ENCODE data around the gene MED22. TPM values are rescaled to one million over a fixed set of nuclear protein-coding genes. Genes with fewer than 3 reads are reported as not detected.
"Not testable (repeated sequence)": the region's sequence is repeated elsewhere in the genome, so short reads cannot be mapped to it uniquely, and the experiment has no call there.

The MED22 gene
- total and polyA plus RNA-seq, 3 donors from 2014 or later, result 20.2 to 29.3 (median 25.9) TPM

DNA sequence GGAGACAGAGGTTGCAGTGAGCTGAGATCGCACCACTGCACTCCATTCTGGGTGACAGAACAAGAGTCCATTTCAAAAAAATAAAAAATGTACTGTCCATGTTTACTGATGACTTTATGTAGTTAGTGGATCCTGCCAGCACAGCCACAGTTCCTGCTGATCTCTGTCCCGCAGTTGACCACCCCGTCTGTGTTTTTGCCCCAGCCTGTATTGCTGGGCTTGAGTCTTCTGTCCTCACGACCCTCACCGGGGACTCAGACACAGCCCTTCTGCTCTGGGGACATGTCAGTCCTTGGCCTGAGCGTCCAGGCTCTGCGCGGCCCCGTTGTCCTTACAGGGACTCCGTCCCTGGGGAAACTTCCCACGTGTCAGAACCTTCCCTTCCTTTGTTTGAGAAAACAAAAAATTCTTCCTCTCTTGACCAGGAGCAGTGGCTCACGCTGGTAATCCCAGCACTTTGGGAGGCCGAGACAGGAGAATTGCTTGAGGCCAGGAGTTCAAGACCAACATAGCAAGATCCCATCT is 26.5 kb downstream of the MED22 start:
- no peak for DNase-seq
- 86 to 88% methylated on average over 13 of the region's 13 CpGs for WGBS, 2 donors
- H3K4me1 ChIP-seq, result no peaks in the 10 kb centered on the region
- H3K36me3 ChIP-seq (ENCODE audit: low read depth, missing control alignments), result no peaks in the 10 kb centered on the region
- H3K27me3 ChIP-seq, result no peaks in the 10 kb centered on the region
- no peaks in the 10 kb centered on the region for H3K9me3 ChIP-seq
- no peak overlapping the region for H3K4me3 ChIP-seq
- TF ChIP-seq, protein P1, sequence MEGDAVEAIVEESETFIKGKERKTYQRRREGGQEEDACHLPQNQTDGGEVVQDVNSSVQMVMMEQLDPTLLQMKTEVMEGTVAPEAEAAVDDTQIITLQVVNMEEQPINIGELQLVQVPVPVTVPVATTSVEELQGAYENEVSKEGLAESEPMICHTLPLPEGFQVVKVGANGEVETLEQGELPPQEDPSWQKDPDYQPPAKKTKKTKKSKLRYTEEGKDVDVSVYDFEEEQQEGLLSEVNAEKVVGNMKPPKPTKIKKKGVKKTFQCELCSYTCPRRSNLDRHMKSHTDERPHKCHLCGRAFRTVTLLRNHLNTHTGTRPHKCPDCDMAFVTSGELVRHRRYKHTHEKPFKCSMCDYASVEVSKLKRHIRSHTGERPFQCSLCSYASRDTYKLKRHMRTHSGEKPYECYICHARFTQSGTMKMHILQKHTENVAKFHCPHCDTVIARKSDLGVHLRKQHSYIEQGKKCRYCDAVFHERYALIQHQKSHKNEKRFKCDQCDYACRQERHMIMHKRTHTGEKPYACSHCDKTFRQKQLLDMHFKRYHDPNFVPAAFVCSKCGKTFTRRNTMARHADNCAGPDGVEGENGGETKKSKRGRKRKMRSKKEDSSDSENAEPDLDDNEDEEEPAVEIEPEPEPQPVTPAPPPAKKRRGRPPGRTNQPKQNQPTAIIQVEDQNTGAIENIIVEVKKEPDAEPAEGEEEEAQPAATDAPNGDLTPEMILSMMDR (IDR thresholded peaks at IDR 0.05), result no peak
- TF ChIP-seq POLR2A (IDR thresholded peaks at IDR 0.05), result no peak
- H3K27ac ChIP-seq, result no peak overlapping the region
- intact Hi-C loops (cut with DNase I; ENCODE audit: low total_unique reads), result loop anchor here (10.0 kb wide), 1 partner anchor 137 kb away; no protein-coding TSS in a partner anchor

DNA sequence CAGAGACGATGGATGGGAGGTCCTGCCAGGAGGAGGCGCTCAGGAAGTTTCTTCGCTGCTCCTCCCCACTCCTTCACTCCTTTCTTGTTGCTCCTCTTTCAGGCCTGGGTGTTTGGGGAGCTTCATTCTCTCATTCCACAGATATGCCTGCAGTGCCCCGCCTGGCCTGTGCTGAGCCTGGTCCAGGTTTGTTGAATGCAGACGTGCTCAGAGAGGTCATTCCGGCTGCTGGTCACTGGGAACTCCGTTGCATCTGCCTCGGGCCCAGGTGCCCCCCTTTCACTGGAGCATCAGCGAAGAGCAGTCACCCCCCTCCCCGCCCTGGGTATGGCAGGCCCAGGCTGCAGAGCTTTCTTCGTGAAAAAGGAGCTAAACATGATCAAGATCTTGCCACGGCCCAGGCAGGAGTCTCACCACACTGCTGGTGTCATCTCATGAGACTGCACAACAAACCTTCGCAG is 27.5 kb downstream of the MED22 start:
- Histone ChIP-seq H3K9me3 (no peaks in the 10 kb centered on the region), H3K27me3 (no peaks in the 10 kb centered on the region), H3K36me3 (ENCODE audit: low read depth, missing control alignments) (no peaks in the 10 kb centered on the region), H3K4me1 (no peaks in the 10 kb centered on the region), H3K27ac (no peak overlapping the region), H3K4me3 (no peak overlapping the region)
- DNase-seq, result no peak
- WGBS, 2 donors, result 82 to 87% methylated on average over 12 to 13 of the region's 13 CpGs
- TF ChIP-seq POLR2A (IDR thresholded peaks at IDR 0.05), result no peak
- TF ChIP-seq, protein P1 (IDR thresholded peaks at IDR 0.05), result no peak
- intact Hi-C loops (cut with DNase I; ENCODE audit: low total_unique reads), result loop anchor here (10.0 kb wide), 1 partner anchor 136 kb away; no protein-coding TSS in a partner anchor

DNA sequence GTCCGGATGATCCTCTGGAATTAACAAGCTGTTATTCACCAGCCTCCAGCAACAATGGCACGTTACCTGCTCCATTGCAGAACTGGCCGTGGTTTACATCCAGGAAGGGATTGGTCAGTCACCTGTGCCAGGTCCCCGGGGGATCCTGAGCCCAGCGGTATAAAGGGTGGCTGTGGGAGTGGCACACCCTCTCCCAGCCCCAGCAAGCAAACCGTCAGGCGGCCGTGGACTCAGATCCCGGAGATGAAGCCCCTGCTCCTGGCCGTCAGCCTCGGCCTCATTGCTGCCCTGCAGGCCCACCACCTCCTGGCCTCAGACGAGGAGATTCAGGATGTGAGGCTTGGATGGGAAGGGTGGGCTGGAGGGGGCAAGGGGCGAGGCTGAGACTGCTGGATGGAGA is 30.4 kb downstream of the MED22 start:
- H3K4me1 ChIP-seq; H3K36me3 ChIP-seq (ENCODE audit: low read depth, missing control alignments); H3K27me3 ChIP-seq; H3K27ac ChIP-seq; H3K9me3 ChIP-seq; DNase-seq; intact Hi-C loops (cut with DNase I; ENCODE audit: low total_unique reads); H3K4me3 ChIP-seq: not testable (repeated sequence)
- WGBS, 2 donors, result 85% methylated on average over 11 of the region's 13 CpGs; no CpG with 5 or more reads in 1 of the 2 donors

DNA sequence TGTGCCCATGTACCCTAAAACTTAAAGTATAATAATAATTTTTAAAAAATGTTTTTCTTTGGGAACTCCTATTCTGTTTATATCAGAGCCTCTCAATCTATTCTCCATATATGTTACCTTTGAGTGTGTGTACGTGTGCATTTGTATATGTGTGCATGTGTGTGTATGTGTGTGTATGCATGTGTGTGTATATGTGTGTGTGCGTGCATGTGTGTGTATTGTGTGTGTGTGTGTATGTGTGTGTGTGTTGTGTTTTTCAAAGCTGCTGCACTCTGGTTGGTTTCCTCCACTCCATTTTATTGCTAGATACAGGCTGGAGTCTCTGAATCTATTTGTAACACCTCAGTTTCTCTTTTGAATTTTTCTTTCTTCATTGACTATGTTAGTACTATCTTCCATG is 31.9 kb downstream of the MED22 start:
- Histone ChIP-seq H3K27ac (no peak overlapping the region), H3K4me3 (no peak overlapping the region), H3K27me3 (no peaks in the 10 kb centered on the region), H3K9me3 (no peaks in the 10 kb centered on the region), H3K36me3 (ENCODE audit: low read depth, missing control alignments) (no peaks in the 10 kb centered on the region), H3K4me1 (no peaks in the 10 kb centered on the region)
- TF ChIP-seq, protein P1 (IDR thresholded peaks at IDR 0.05), result no peak
- TF ChIP-seq POLR2A (IDR thresholded peaks at IDR 0.05), result no peak
- intact Hi-C loops (cut with DNase I; ENCODE audit: low total_unique reads), result no loop called here
- no peak for DNase-seq
- 70 to 78% methylated on average over 2 of the region's 2 CpGs for WGBS, 2 donors

DNA sequence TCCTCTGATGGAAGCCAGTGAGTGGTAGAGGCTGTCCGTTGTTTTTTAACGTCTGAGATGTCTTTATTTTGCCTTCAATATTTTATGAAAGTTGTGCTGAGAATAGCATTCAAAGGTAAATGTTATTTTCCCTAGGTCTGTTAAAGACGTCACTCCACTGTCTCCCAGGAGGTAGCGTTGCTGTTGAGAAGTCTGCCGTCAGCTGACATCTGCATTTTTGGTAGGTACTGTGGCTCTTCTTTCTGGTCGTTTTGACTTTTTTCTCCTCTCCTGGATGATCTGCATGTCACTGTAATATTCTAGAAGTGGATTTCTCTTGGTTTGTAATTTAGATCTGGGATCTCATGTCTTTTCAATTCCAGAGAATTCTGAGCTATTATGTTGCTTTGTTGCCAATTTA is 38.3 kb downstream of the MED22 start:
- no peak for DNase-seq
- no peak overlapping the region for H3K4me3 ChIP-seq
- H3K27me3 ChIP-seq, result no peaks in the 10 kb centered on the region
- H3K27ac ChIP-seq, result no peak overlapping the region
- H3K9me3 ChIP-seq, result no peaks in the 10 kb centered on the region
- H3K4me1 ChIP-seq, result no peaks in the 10 kb centered on the region
- TF ChIP-seq, protein P1 (IDR thresholded peaks at IDR 0.05), result no peak
- no peak for TF ChIP-seq POLR2A (IDR thresholded peaks at IDR 0.05)
- no peaks in the 10 kb centered on the region for H3K36me3 ChIP-seq (ENCODE audit: low read depth, missing control alignments)
- 82 to 88% methylated on average over 6 of the region's 6 CpGs for WGBS, 2 donors
- intact Hi-C loops (cut with DNase I; ENCODE audit: low total_unique reads), result no loop called here
